ENCODE data around the gene HAS3. TPM values are rescaled to one million over a fixed set of nuclear protein-coding genes. Genes with fewer than 3 reads are reported as not detected.
A peak's percentile ranks its signal among the peaks of the same experiment; 100 is the strongest.

The HAS3 gene, protein sequence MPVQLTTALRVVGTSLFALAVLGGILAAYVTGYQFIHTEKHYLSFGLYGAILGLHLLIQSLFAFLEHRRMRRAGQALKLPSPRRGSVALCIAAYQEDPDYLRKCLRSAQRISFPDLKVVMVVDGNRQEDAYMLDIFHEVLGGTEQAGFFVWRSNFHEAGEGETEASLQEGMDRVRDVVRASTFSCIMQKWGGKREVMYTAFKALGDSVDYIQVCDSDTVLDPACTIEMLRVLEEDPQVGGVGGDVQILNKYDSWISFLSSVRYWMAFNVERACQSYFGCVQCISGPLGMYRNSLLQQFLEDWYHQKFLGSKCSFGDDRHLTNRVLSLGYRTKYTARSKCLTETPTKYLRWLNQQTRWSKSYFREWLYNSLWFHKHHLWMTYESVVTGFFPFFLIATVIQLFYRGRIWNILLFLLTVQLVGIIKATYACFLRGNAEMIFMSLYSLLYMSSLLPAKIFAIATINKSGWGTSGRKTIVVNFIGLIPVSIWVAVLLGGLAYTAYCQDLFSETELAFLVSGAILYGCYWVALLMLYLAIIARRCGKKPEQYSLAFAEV
- total RNA-seq (2021): 98.4 and 100 TPM in 2 replicates
- long read RNA-seq, transcript HAS3-205 (4 exons, 2,170 nt): major isoform, 21 of 74 reads
- long read RNA-seq, partial matches to known transcripts: 1 of 74 reads
- long read RNA-seq, other reads (novel, unspliced or antisense): 48 of 74 reads

DNA sequence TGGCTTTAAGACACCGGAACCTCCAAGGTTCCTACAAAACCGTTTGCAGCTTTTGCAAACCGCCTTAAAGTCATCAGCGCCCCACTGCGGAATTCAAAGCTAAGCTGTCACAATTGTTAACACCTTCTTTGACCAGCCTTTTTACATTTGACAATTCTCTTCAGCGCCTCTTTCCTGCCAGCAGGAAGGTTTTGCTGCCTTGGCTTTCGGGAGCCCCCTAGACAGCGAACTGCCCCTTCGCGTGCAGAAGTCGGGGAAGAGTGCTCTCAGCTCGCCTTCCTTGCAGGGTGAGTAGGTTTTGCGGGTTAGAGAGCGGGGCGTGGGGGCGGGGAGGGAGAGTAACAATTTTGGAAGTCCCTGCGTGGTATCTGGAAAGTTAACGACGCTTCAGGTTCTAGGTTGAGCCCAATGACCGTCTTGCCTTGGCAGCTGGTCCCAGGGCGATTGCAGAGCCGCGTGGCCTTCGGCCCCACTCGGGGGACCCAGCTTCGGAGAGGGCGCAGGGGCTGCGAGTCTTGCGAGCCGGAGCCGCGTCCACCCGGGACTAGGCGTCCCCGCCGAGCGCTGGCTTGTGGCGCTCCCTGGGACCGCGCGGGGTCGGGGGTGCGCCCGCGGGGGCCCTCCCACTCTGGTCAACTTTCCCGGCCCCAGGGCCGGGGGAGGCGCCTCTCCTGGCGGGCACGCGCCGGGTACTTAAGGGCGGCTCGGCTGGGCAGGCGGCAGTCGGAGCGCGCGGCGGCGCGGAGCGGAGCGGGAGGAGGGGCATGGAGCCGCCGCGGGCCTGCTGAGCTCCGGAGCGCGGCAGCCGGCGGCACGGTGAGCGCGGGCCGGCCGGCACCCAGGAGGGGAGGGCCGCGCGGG is at the start of gene HAS3:
Gene HAS3 (plus strand): TSS at position 153 of the 861 bp plus-strand sequence. CDS start 3,743 bp downstream, outside the sequence.
- H3K27ac ChIP-seq (ENCODE audit: insufficient read length, low read depth, low read length): no peak within 1 kb of the TSS

More for the DNA sequence above, at the start of gene HAS3:
- H2AFZ ChIP-seq (ENCODE audit: low read length): no peak within 1 kb of the TSS
- no peak within 1 kb of the TSS for H2BK5ac ChIP-seq (ENCODE audit: insufficient read length, low read length)
- H3K9me3 ChIP-seq (ENCODE audit: control insufficient read depth, low read depth, low read length): no peaks in the 10 kb centered on the region
- peaks cover 16% of the 10 kb centered on the region; the same call in 1 of the 2 replicates for H3K4me1 ChIP-seq (ENCODE audit: insufficient read depth, low read length)
- peak within 1 kb of the TSS; percentile 71 for H3K4me2 ChIP-seq (ENCODE audit: insufficient read depth, insufficient read length, low read length)
- TF ChIP-seq, protein P1, sequence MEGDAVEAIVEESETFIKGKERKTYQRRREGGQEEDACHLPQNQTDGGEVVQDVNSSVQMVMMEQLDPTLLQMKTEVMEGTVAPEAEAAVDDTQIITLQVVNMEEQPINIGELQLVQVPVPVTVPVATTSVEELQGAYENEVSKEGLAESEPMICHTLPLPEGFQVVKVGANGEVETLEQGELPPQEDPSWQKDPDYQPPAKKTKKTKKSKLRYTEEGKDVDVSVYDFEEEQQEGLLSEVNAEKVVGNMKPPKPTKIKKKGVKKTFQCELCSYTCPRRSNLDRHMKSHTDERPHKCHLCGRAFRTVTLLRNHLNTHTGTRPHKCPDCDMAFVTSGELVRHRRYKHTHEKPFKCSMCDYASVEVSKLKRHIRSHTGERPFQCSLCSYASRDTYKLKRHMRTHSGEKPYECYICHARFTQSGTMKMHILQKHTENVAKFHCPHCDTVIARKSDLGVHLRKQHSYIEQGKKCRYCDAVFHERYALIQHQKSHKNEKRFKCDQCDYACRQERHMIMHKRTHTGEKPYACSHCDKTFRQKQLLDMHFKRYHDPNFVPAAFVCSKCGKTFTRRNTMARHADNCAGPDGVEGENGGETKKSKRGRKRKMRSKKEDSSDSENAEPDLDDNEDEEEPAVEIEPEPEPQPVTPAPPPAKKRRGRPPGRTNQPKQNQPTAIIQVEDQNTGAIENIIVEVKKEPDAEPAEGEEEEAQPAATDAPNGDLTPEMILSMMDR (conservative IDR thresholded peaks at IDR 0.05): peak; percentile 51; the same call in 2 of the 3 replicates
- no peak within 1 kb of the TSS for H3K9ac ChIP-seq (ENCODE audit: extremely low read depth, insufficient read length, low read length)
- no peaks in the 10 kb centered on the region for H3K79me1 ChIP-seq (ENCODE audit: insufficient read depth, low read depth, low read length, poor library complexity, severe bottlenecking)
- H2BK12ac ChIP-seq (ENCODE audit: insufficient read length, low read depth, low read length): no peak within 1 kb of the TSS
- H4K8ac ChIP-seq (replicated peaks; ENCODE audit: insufficient read length, low read depth, low read length): no peak within 1 kb of the TSS
- no peaks in the 10 kb centered on the region for H3K27me3 ChIP-seq (ENCODE audit: insufficient read depth, low read length)
- H3K27ac Mint-ChIP-seq: peak within 1 kb of the TSS; percentile 92 to 97 (median 95)
- peaks cover 19% of the 10 kb centered on the region for H3K23me2 ChIP-seq (ENCODE audit: insufficient read length, low read depth, low read length, poor library complexity, severe bottlenecking)
- peaks cover 0 to 3% of the 10 kb centered on the region in 2 experiments; a peak in 2 of 5 replicates for H3K9me3 Mint-ChIP-seq
- peak; percentile 81 for DNase-seq
- H3K4me3 Mint-ChIP-seq: peak within 1 kb of the TSS; percentile 96 to 100
- H3K23ac ChIP-seq (ENCODE audit: insufficient read length, low read depth, low read length): no peak within 1 kb of the TSS
- H3K36me3 Mint-ChIP-seq (ENCODE audit: insufficient read depth in 1 of 3, low read depth in 3 of 3): peaks cover 12 to 22% (median 15%) of the 10 kb centered on the region in 3 experiments
- H3K18ac ChIP-seq (ENCODE audit: insufficient read length, low read depth, low read length): no peak within 1 kb of the TSS
- H4K91ac ChIP-seq (ENCODE audit: insufficient read length, low read depth, low read length): no peak within 1 kb of the TSS
- no peak within 1 kb of the TSS for H3K4ac ChIP-seq (ENCODE audit: low read depth, low read length)
- no peak within 1 kb of the TSS for H2BK20ac ChIP-seq (ENCODE audit: low read depth, low read length, poor library complexity, severe bottlenecking)
- peaks cover 46 to 51% of the 10 kb centered on the region in 2 experiments for H3K4me1 Mint-ChIP-seq
- H3K56ac ChIP-seq (ENCODE audit: insufficient read length, low read depth, low read length): no peak within 1 kb of the TSS
- no peak within 1 kb of the TSS for H2AK5ac ChIP-seq (ENCODE audit: insufficient read length, low read length)
- H2BK120ac ChIP-seq (ENCODE audit: low read depth, low read length, poor library complexity, severe bottlenecking): no peak within 1 kb of the TSS
- peaks cover 8% of the 10 kb centered on the region; the same call in 1 of the 2 replicates for H3K79me2 ChIP-seq (ENCODE audit: insufficient read depth, low read length)
- no CpG with 5 or more reads among the region's 80 CpGs for WGBS (ENCODE audit: extremely low coverage, insufficient read length, low lambda C conversion rate)
- H3T11ph ChIP-seq (ENCODE audit: low read length): no peak within 1 kb of the TSS
- H4K20me1 ChIP-seq (ENCODE audit: control insufficient read depth, insufficient read depth, insufficient read length): no peaks in the 10 kb centered on the region
- peaks cover 12% of the 10 kb centered on the region for H3K27me3 Mint-ChIP-seq (ENCODE audit: low read depth)
- H2BK15ac ChIP-seq (ENCODE audit: low read depth, low read length): no peak within 1 kb of the TSS
- no peak within 1 kb of the TSS for H4K5ac ChIP-seq (ENCODE audit: insufficient read length, low read depth, low read length)
- H3K14ac ChIP-seq (ENCODE audit: insufficient read depth, low read length): no peak within 1 kb of the TSS

Measured in H9 (cell line).